H54 (cell line): ENCODE data around the gene HP1BP3.
"Not testable (repeated sequence)": the region's sequence is repeated elsewhere in the genome, so short reads cannot be mapped to it uniquely, and the experiment has no call there.

Experiments
- DNase-seq: peaks from one replicate; pipeline ENCODE4 v3.0.0; 2011; ENCODE audit warnings: low spot score, mixed read lengths; ENCODE audit not compliant: insufficient read length
- FAIRE-seq: peaks from 3 replicates; lab custom pipeline; 2011; peaks lifted over from hg19 to GRCh38; lab: Jason Lieb, UNC
- POLR2A ChIP-seq: IDR thresholded peaks from 2 replicates; pipeline ENCODE4 v1.6.1; 2011; ENCODE audit warnings: low read depth, mild to moderate bottlenecking, low read length

Gene HP1BP3

DNA sequence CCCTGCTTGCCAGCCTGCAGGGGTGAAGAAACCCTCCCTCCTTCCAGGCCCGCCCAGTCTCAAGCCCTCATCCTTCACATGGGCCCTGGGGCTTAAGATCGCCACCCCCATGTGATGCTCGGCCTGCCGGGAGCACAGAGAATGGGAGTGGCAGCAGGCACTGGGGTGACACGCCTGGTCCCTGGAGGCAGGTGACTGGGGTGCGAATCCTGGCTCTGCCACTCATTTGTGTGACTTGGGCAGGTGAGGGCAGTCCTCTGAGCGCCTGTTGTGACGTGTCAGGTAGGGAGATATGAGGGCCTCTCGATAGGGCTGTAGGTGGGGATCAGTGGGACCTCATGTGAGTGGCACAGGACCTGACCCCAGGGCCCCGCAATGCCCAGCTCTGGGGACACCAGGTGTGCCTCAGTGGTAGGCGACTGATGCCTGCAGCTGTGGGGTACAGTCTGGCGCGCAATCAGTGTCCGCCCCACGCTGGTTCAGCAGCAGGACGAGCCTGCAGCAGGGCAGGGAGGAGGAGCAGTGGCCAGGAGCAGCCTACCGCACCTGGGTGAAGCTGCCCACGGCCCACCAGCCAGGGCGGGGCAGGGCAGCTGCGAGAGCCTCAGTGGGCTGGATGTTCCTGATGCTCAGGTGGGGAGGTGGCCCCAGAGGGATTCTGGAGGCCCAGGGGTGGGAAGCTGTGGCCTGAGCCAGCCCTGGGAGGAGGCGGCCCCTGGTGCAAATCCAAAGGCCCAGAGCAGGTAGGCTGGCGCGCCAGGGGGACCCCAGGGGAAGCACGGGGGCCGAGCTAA lies 60.8 kb downstream of the HP1BP3 start:
- no peak for TF ChIP-seq POLR2A
- no peak for DNase-seq
- FAIRE-seq = no peak

DNA sequence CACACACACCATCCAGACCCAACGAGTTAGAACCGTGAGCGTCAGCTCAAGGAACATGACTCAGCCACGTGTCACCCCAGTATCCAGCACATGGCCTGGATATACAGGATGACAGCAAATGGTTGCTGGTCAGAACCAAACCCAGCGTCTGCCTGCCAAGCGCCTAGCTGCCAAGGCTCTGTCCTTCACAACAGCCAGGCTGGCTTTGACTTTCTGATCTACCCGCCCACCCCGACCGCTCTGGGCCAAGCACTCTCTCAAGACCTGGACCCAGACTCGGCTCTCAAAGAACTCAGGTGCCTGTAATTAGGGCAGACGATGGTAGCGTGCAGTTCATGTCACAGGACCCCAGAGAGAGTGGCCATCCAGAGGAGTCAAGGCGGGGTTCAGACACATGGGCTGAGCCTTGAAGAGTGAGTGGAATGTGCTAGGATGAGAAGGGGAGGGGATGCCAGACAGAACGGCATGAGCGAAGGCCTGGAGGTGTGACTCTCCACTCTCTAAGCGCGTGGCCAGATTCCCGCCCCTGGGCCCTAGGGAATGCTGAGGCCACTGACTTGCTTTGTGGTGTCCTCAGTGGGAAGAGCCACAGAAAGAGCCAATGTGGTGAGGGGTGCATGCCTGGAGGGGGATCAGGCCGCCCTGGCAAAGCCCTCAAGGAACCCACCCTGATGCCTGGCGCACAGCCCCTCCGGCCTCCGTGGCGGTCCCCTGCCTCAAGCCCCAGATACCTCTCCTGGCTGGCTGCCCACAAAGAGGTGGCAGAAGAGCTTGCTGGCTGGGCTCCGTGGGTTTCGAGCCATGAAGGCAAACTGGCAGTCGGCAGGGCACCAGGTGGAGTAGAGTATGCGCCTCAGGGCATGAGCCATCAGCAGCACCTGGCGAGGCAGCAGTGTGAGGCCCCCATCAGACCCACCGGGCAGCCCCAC lies 61.7 kb downstream of the HP1BP3 start:
- TF ChIP-seq POLR2A = no peak
- FAIRE-seq (peak; percentile 6), DNase-seq (no peak)

DNA sequence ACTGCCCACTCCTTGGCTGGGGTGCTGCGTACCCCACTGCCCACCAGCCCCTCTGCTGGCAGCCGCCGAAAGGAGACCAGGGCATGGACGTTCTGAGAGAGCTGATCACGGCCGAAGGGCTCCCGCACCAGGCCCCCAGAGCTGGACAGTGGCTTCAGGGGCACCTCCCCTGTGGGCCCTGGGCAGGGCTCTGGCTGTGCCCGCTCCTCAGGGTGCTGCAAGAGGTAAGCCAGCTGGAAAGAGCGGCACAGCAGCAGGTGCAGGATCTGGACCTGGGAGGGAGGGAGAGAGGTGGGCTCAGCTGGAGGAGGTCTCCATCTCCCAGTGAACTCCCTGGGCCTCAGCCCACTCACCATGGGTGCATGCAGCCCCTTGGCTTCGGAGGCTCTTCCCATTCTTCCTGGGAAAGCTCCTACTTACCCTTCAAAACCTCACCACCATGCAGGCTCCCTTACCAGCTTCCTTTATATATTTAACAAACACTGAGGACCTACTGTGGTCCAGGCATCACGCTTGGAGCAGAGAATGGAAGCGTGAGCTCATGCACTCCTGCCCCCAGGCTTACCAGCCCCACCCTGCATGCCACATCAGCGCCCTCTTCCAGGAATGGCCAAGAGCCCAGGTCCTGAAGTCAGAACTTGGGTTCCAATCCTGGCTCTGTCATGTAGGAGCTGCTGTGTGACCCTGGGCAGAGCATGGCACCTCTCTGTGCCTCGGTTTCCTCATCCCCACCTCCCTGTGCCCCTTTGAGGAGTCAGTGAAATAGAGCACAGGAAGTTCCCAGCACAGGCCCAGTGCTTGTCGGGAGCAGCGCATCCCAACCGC lies 62.5 kb downstream of the HP1BP3 start:
- DNase-seq (no peak), FAIRE-seq (no peak)
- TF ChIP-seq POLR2A = no peak

DNA sequence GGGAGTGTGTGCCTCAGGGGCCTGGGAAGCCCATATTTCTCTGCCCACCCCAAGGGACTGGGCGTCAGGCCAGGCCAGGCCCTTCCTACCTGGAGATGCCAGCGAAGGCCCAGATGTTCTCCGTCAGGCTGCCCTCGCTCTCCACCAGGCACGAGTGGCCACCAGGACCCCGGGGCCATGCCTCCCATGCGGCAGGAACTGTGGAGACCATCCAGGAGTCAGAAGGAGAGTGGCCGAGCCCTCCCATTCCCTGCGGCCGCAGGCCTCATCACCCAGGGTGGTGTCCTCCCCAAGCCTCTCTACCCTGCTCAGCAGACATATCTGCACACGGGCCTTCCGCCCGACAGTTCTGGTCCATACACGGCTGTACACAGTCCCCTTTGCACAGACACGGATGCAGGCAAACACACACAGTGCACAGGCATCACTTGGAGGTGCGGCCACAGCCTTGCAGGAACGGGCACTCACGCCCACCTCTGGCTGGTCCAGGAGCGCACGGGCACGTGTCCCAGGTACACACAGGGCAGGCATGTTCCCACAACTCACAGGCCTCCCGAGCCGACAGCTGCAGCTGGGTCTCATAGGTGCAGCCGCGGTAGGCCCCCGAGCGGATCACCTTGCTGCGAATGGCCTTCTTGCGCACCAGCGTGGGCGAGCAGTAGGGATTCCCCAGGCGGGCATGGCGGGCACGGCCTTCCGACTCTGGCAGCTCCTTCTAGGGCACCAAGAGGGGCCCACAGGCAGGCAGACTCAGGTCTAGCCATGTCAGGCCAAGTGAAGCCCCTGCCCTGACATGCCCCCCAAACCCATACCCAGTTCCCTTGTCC lies 63.4 kb downstream of the HP1BP3 start:
- DNase-seq = no peak
- FAIRE-seq = no peak
- no peak for TF ChIP-seq POLR2A

DNA sequence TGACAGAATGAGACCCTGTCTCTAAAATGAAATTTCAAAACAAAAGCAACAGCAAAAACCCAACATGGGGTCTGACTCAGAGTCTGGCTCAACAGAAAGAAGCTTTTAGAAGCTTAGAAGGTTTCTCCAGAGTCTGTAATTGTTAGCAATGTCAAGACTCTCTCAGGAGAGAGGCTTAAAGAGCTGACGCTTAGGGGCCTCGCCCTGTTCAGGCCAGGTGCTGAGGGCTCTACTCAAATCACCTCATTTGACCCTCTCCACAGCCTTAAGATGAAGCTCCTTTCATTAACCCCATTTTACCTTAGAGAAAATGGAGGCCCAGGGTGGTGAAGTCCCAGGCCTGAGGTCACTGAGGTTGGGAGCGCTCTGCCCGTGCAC lies 64.0 kb downstream of the HP1BP3 start:
- FAIRE-seq (no peak), DNase-seq (no peak)
- no peak for TF ChIP-seq POLR2A

DNA sequence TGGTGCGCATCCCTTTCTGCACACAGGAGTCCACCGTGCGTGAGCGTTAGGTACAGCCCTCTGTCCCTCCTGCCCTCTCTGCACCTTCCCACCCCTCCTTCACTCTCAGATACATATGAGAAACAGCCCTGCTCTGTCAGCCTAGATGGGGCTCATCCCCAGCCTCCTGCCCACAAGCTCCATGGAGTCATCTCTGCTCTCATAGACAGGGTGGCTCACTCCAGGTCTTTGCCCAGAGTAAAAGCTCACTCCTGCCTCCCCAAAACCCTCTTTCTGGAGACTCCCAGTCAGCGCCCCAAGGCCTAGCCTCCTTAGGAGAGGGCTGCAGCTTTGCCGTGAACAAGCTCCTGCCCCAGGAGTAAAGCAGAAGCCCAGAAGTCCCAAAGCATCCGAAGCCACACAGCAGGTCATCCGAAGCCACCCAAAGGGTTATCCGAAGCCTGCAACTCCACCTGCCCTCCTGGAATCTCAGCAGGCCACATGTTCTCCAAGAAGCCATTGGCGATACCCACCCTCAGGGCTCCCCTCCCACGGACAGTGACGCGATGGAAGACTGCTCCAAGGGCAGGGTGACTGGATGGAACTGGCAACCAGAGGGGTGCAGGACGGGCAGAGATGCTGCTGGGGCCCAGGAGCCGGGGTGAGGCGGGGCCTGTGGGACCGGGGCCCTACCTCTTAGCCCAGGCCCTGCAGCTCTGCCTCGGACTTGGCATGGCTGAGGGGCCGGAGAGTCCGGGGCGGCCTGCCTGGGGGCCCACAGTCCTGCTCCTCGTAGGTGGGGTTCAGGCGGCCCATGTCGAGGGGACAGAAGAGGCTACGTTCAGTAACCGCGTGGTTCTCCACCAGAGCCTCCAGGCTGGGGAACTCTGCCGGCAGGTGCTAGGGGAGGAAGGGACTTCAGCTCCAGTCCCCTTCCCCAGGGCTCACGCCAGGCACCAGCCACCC lies 65.7 kb downstream of the HP1BP3 start:
- TF ChIP-seq POLR2A = no peak
- FAIRE-seq (no peak), DNase-seq (no peak)

DNA sequence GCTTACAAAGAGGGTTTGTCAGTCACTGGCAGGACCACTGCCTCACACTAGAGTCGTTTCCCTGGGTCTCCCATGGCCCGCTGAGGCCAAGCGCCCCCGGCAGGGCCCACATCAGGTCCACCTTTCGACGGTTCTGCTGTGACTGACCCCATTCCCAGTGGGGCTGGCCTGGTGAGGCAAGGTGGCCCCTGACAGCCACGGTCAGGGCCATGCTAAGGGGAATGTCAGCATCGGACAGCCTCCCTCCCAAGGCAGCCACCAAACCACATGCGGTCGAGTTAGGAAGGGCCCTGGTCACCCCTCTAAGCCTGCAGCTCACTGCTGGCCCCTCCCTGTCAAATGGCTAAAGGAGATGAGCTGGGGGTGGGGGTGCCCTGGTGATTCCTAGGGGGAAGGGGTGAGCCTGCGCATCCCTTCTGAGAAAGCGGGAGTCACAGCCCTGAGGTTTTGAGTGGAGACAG lies 66.4 kb downstream of the HP1BP3 start:
- DNase-seq (no peak), FAIRE-seq (no peak)
- no peak for TF ChIP-seq POLR2A

DNA sequence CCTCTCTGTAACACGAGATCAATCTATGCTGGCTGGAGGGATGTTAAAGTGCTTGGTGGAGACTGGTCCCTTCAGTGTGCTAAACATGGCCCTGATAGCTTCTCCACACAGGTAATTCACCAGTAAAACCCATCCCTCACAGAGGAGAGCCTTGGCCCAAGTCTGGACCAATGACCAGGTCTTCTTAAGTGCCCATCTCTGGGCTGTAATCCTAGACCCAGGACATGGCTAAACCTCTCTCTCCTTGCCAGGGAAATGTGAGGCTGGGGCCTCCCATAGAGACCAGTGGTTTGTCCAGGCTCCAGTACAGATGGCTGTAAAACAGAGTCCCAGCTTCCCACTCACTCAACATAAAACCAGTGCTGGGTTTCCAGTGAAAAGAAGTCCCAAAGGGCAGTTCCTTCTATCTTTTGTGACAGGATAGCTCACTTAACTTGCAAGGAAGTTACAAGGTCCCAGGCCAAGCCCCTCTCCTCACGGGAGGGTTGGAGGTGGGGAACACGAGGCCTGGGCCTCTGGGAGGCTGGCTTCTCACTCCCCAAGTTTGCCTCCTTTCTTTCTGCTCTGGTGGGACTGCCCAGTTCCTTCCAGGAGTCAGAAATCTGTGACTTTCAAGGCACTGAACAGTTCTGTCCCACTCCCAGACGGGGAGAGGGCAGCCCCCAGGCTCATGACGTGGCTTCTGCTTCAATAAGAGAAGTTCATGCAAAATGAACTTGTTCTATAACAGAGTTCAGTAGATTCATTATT lies 67.1 kb downstream of the HP1BP3 start:
- DNase-seq (no peak), FAIRE-seq (no peak)
- TF ChIP-seq POLR2A = no peak

DNA sequence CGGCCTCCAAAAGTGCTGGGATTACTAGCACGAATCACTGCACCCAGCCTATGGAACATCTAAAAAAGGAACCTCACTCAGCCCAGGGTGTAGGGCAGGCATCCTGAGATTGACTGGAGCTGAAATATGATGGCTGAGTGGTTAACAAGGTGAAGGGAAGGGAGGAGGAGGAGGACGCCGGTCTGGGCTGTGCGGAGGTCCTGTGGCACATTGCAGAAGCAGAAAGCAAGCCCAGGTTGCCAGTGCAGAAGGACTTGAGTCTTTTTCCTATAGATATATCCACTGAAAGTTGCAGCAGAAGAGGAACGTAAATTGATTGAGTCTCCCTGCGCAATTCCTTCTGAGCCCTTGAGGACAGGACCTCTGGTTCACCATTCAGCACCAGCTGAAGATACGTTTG lies 67.8 kb downstream of the HP1BP3 start:
- DNase-seq (no peak), FAIRE-seq (no peak)
- no peak for TF ChIP-seq POLR2A

DNA sequence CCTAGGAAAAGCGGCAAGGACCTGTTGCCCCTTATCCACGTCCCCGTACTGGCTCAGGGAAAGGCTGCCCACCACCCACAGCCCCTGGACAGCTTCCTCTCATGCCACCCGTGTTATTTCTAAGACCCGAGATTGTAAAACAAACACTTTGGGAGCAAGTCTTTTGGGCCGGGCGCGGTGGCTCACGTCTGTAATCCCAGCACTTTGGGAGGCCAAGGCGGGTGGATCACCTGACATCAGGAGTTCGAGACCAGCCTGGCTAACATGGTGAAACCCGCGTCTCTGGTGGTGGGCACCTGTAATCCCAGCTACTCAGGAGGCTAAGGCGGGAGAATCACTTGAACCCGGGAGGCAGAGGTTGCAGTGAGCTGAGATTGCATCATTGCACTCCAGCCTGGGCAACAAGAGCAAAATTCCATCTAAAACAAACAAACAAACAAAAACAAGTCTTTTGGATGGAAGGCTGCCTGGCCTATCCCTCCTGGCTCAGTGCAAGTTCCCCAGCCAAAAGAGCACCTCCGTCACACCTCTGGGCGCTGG lies 68.7 kb downstream of the HP1BP3 start:
- not testable (repeated sequence) for FAIRE-seq

More for the DNA sequence above, 68.7 kb downstream of the HP1BP3 start:
- DNase-seq = not testable (repeated sequence)
